GM12878 (cell line): ENCODE results near the gene TM9SF4.

Experiments used
- ATF7 ChIP-seq: fragments of 450-650 bp; IDR thresholded peaks from 2 replicates; pipeline ENCODE4 v1.6.1; 2016; ENCODE audit warnings: low read depth, mild to moderate bottlenecking
- CHD1 ChIP-seq: IDR thresholded peaks from 2 replicates; pipeline ENCODE4 v1.6.1; 2012; ENCODE audit warnings: low read depth, low read length, improper control_type of control experiment
- CTCF ChIP-seq, 3 experiments: IDR thresholded peaks in 2 of 3; conservative IDR thresholded peaks in 1 of 3; 2 replicates each; pipeline ENCODE4 v1.5.1; 2011; ENCODE audit warnings: low read depth in 3 of 3, low read length in 3 of 3, mild to moderate bottlenecking in 3 of 3, control low read depth in 2 of 3, moderate library complexity in 2 of 3, inconsistent platforms in 1 of 3, mixed read lengths in 1 of 3; ENCODE audit not compliant: control insufficient read depth in 2 of 3, insufficient read depth in 1 of 3; ENCODE audit errors: extremely low read depth in 1 of 3
- FOXM1 ChIP-seq: IDR thresholded peaks from 2 replicates; pipeline ENCODE4 v1.6.1; 2012; ENCODE audit warnings: low read depth, mild to moderate bottlenecking, inconsistent platforms, low read length, moderate library complexity
- KDM1A ChIP-seq: fragments of 200-600 bp; sonication (generic); IDR thresholded peaks from 2 replicates; pipeline ENCODE4 v1.6.1; 2016; ENCODE audit warnings: borderline replicate concordance
- MEF2A ChIP-seq: IDR thresholded peaks from 2 replicates; pipeline ENCODE4 v1.6.1; 2011; ENCODE audit warnings: low read depth, mild to moderate bottlenecking, low read length, moderate library complexity; ENCODE audit not compliant: insufficient read depth
- MYB ChIP-seq: fragments of 150-350 bp; IDR thresholded peaks from 2 replicates; pipeline ENCODE4 v1.6.1; 2014; ENCODE audit warnings: mild to moderate bottlenecking, low read depth, low read length, borderline replicate concordance
- NBN ChIP-seq: fragments of 450-650 bp; IDR thresholded peaks from 2 replicates; pipeline ENCODE4 v1.6.1; 2016
- POLR2AphosphoS2 ChIP-seq: IDR thresholded peaks from 2 replicates; pipeline ENCODE4 v1.6.1; 2011; ENCODE audit warnings: low read depth, mild to moderate bottlenecking, low read length, improper control_type of control experiment, moderate library complexity
- RFX5 ChIP-seq: IDR thresholded peaks from 2 replicates; pipeline ENCODE4 v1.6.1; 2011; ENCODE audit warnings: low read depth, low read length, improper control_type of control experiment
- ZNF207 ChIP-seq: fragments of 450-650 bp; IDR thresholded peaks from 2 replicates; pipeline ENCODE4 v1.6.1; 2014; ENCODE audit warnings: antibody characterized with exemption, mild to moderate bottlenecking, borderline replicate concordance

- TF ChIP-seq KDM1A (no peak), FOXM1 (no peak), MYB (no peak), CTCF (IDR thresholded peaks at IDR 0.05 in 2 of 3, conservative IDR thresholded peaks at IDR 0.05 in 1 of 3; ENCODE audit: control insufficient read depth in 2 of 3, extremely low read depth in 1 of 3, insufficient read depth in 1 of 3, low read depth in 3 of 3, low read length in 3 of 3) (no peak), MEF2A (no peak), NBN (no peak), ZNF207 (no peak), RFX5 (no peak), POLR2AphosphoS2 (no peak), CHD1 (no peak), ATF7 (no peak)
Measured at GRCh38 chr20:32184961-32185603, 75.6 kb downstream of the TM9SF4 start.
